ENCODE data around the gene ZFYVE21. TPM values are rescaled to one million over a fixed set of nuclear protein-coding genes. Genes with fewer than 3 reads are reported as not detected.
A peak's percentile ranks its signal among the peaks of the same experiment; 100 is the strongest.

ZFYVE21 gene
- total RNA-seq, 1 donor = 36.9 TPM

DNA sequence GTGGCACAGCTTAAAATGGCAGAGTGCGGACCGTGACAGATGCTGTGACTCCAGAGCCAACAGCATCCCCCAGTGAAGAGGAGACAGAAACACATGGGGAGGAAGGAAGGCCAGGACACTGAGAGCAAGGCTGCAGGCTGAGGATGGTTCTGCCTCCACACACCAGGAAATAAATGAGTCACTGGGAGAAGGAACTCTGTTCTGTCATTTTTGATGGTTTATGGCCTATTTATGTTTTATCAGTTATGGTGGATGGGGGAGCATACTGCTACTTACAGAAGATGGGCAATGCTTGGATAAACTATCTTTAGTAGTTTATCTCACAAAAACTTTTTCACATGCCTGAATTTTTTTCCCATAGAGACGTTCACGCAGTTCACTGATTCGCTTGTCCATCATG lies 33.8 kb downstream of the ZFYVE21 start:
- Histone ChIP-seq H2AFZ (ENCODE audit: low read length) (no peak overlapping the region), H4K20me1 (ENCODE audit: insufficient read depth, low read length) (no peaks in the 10 kb centered on the region), H3K27me3 (ENCODE audit: insufficient read depth, low read length) (no peaks in the 10 kb centered on the region), H3K36me3 (ENCODE audit: insufficient read depth, low read length) (no peaks in the 10 kb centered on the region), H3K27ac (ENCODE audit: low read depth, low read length) (no peak overlapping the region), H3K4me3 (ENCODE audit: insufficient read depth, low read length) (no peak overlapping the region), H3K79me2 (ENCODE audit: insufficient read depth, low read length) (no peaks in the 10 kb centered on the region), H3K4me1 (ENCODE audit: insufficient read depth, low read length) (peaks cover 7% of the 10 kb centered on the region), H3K9me3 (ENCODE audit: low read depth, low read length) (no peaks in the 10 kb centered on the region), H3K4me2 (ENCODE audit: insufficient read depth, low read length) (no peak overlapping the region)
- TF ChIP-seq CTCF (IDR thresholded peaks at IDR 0.05; ENCODE audit: extremely low read depth, low read depth, low read length) = no peak
- peak; percentile 49 for DNase-seq (ENCODE audit: insufficient read length, low spot score, missing footprints)

DNA sequence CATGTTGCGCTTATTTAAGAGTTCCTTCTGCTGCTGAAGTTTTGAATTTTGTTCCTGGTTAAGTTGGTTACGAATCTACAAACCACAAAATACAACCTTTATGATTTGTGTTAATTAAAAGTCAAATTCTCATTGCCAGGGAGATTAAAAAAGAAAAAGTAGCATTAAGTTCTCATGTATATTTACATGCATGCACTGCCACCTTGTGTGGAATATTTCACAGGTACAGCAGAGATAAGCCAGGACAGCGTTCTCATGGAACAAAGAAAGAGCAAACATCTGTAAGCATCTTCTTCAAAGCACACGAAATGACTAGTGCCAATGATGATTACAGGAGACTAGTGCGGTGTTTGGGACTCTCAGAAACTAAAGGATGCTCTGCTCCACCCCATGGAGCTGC lies 34.2 kb downstream of the ZFYVE21 start:
- Histone ChIP-seq H3K27me3 (ENCODE audit: insufficient read depth, low read length) (no peaks in the 10 kb centered on the region), H3K79me2 (ENCODE audit: insufficient read depth, low read length) (no peaks in the 10 kb centered on the region), H3K36me3 (ENCODE audit: insufficient read depth, low read length) (no peaks in the 10 kb centered on the region), H3K4me1 (ENCODE audit: insufficient read depth, low read length) (peaks cover 7% of the 10 kb centered on the region), H3K4me3 (ENCODE audit: insufficient read depth, low read length) (no peak overlapping the region), H3K4me2 (ENCODE audit: insufficient read depth, low read length) (no peak overlapping the region), H4K20me1 (ENCODE audit: insufficient read depth, low read length) (no peaks in the 10 kb centered on the region), H3K27ac (ENCODE audit: low read depth, low read length) (no peak overlapping the region), H2AFZ (ENCODE audit: low read length) (no peak overlapping the region), H3K9me3 (ENCODE audit: low read depth, low read length) (no peaks in the 10 kb centered on the region)
- peak; percentile 41 for DNase-seq (ENCODE audit: insufficient read length, low spot score, missing footprints)
- TF ChIP-seq CTCF (IDR thresholded peaks at IDR 0.05; ENCODE audit: extremely low read depth, low read depth, low read length) = no peak

- Histone ChIP-seq H3K4me3 (ENCODE audit: insufficient read depth, low read length) (no peak overlapping the region), H3K9me3 (ENCODE audit: low read depth, low read length) (no peaks in the 10 kb centered on the region), H3K36me3 (ENCODE audit: insufficient read depth, low read length) (no peaks in the 10 kb centered on the region), H3K4me2 (ENCODE audit: insufficient read depth, low read length) (no peak overlapping the region), H3K4me1 (ENCODE audit: insufficient read depth, low read length) (no peaks in the 10 kb centered on the region), H2AFZ (ENCODE audit: low read length) (no peak overlapping the region), H3K27ac (ENCODE audit: low read depth, low read length) (no peak overlapping the region), H4K20me1 (ENCODE audit: insufficient read depth, low read length) (no peaks in the 10 kb centered on the region), H3K27me3 (ENCODE audit: insufficient read depth, low read length) (no peaks in the 10 kb centered on the region), H3K79me2 (ENCODE audit: insufficient read depth, low read length) (no peaks in the 10 kb centered on the region)
- no peak for TF ChIP-seq CTCF (IDR thresholded peaks at IDR 0.05; ENCODE audit: extremely low read depth, low read depth, low read length)
- no peak for DNase-seq (ENCODE audit: insufficient read length, low spot score, missing footprints)
Measured at GRCh38 chr14:103753774-103754173, 38.2 kb downstream of the ZFYVE21 start.

- Histone ChIP-seq H3K4me3 (ENCODE audit: insufficient read depth, low read length) (no peak overlapping the region), H3K4me2 (ENCODE audit: insufficient read depth, low read length) (no peak overlapping the region), H4K20me1 (ENCODE audit: insufficient read depth, low read length) (no peaks in the 10 kb centered on the region), H3K4me1 (ENCODE audit: insufficient read depth, low read length) (no peaks in the 10 kb centered on the region), H3K36me3 (ENCODE audit: insufficient read depth, low read length) (no peaks in the 10 kb centered on the region), H3K9me3 (ENCODE audit: low read depth, low read length) (no peaks in the 10 kb centered on the region), H3K27ac (ENCODE audit: low read depth, low read length) (no peak overlapping the region), H2AFZ (ENCODE audit: low read length) (no peak overlapping the region), H3K79me2 (ENCODE audit: insufficient read depth, low read length) (no peaks in the 10 kb centered on the region), H3K27me3 (ENCODE audit: insufficient read depth, low read length) (no peaks in the 10 kb centered on the region)
- DNase-seq (ENCODE audit: insufficient read length, low spot score, missing footprints) = no peak
- TF ChIP-seq CTCF (IDR thresholded peaks at IDR 0.05; ENCODE audit: extremely low read depth, low read depth, low read length) = no peak
Measured at GRCh38 chr14:103755060-103755459, 39.5 kb downstream of the ZFYVE21 start.
